ENCODE results near the gene BORCS8.
"Not testable (repeated sequence)": the region's sequence is repeated elsewhere in the genome, so short reads cannot be mapped to it uniquely, and the experiment has no call there.

DNA sequence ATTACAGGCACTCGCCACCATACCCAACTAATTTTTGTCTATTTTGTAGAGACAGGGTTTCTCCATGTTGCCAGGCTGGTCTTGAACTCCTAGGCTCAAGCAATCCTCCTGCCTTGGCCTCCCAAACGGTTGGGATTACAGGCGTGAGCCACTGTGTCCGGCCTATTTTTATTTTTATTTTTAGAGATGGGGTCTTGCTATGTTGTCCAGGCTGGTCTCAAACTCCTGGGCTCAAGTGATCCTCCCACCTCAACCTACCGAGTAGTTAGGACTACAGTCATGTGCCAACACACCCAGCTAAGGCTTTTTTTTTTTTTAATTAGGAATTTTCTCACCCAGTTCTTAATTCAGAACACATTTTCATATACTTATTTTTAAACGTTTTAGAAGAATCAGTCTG, 56.2 kb downstream of the BORCS8 start:
- TF ChIP-seq YY1 (IDR thresholded peaks at IDR 0.05; ENCODE audit: insufficient read depth, insufficient read length); ZNF274 (IDR thresholded peaks at IDR 0.05; ENCODE audit: low read depth, low read length): not testable (repeated sequence)

All from NT2/D1 (cell line).